GM12873 (cell line): Measurements from ENCODE around the gene WNT5A.

Experiments
- TF ChIP-seq, protein P1 (sequence below): IDR thresholded peaks from 2 replicates; pipeline ENCODE4 v1.5.1; 2012; ENCODE audit warnings: low read depth, mild to moderate bottlenecking, moderate library complexity, low read length, control low read depth; ENCODE audit not compliant: insufficient read depth; ENCODE audit errors: missing control alignments

The WNT5A gene

DNA sequence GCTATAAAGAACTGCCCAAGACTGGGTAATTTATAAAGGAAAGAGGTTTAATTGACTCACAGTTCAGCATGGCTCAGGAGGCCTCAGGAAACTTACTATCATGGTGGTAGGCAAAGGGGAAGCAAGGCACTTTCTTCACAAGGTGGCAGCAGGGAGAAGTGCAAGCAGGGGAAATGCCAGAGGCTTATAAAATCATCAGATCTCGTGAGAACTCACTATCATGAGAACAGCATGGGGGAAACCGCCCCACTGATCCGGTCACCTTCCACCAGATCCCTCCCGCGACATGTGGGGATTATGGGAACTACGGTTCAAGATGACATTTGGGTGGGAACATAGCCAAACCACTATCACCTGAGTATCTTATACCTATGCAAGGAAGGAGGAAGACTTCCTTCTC is 18.0 kb upstream of the WNT5A start:
- TF ChIP-seq, protein P1, sequence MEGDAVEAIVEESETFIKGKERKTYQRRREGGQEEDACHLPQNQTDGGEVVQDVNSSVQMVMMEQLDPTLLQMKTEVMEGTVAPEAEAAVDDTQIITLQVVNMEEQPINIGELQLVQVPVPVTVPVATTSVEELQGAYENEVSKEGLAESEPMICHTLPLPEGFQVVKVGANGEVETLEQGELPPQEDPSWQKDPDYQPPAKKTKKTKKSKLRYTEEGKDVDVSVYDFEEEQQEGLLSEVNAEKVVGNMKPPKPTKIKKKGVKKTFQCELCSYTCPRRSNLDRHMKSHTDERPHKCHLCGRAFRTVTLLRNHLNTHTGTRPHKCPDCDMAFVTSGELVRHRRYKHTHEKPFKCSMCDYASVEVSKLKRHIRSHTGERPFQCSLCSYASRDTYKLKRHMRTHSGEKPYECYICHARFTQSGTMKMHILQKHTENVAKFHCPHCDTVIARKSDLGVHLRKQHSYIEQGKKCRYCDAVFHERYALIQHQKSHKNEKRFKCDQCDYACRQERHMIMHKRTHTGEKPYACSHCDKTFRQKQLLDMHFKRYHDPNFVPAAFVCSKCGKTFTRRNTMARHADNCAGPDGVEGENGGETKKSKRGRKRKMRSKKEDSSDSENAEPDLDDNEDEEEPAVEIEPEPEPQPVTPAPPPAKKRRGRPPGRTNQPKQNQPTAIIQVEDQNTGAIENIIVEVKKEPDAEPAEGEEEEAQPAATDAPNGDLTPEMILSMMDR = peak; percentile 36

DNA sequence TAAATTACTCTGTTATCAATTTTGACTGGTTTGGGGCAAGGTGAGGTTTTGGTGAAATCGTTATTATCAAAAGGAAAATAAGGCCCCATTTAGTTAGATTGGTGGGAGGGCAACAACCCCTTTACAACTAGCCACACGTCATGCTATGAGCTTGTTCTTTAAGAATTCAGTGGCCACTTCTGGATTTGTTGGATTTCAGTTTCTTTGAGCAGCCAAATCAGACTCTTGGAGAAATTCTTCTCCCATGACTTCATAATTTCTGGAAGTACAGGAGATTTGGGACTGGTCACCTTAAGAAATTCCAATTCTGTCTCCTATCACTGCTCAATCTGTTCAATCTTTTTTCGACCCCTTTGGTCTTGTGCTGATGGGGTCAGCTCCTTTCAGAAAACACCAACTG is 14.8 kb upstream of the WNT5A start:
- TF ChIP-seq, protein P1 = no peak

DNA sequence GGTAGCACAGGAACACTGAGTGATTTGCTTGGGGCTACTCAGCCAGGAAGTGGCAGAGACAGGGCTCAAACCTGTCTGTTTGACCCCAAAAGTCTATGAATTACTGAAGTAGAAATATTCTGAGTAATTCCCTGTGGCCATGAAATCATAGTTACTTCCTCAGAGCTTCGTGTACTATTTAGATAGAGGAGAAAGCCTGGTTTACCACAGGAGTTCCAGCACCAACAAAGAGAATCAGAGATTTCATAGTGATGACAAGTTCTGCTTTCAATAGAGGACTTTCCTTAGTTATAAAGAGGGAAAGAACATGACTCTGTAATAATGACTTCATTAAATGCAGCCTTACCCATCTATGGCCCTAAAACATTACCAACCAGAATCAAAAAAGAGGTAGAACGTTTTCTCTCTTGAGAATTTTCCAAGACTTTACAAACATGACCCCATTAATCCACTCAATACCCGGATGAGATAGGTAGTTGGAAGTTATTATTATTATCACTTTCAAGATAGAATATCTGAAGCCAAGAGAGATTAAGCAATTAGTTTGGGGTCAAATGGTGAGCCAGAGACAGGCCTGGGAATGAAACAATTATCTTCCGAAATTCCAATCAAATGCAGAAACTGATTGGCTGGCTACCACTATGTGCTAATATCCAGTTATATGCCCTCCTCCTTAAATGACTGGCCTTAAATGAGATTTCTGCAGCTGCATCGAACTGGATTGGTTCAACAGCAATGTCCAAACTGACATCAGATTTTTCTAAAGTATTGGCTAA is 13.6 kb upstream of the WNT5A start:
- TF ChIP-seq, protein P1 = no peak

DNA sequence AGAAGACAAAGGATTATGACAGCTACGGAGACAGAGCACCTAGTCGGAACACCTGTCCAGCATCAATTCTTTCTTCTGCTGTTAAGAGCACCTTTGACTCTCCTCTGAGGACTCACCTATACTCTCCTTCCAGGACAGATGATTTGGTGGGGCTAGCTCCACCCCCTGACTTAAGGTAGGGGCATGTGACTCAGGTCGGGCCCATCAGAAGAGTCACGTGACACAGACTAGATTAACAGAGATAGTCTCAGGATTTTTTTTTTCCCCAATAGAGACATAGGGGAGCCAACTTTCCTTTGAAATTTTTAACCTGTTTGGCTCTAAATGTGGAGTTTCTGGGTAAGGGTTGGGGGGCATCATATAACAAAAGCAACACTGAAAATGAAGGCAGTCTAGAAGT is 11.4 kb upstream of the WNT5A start:
- TF ChIP-seq, protein P1 = no peak

DNA sequence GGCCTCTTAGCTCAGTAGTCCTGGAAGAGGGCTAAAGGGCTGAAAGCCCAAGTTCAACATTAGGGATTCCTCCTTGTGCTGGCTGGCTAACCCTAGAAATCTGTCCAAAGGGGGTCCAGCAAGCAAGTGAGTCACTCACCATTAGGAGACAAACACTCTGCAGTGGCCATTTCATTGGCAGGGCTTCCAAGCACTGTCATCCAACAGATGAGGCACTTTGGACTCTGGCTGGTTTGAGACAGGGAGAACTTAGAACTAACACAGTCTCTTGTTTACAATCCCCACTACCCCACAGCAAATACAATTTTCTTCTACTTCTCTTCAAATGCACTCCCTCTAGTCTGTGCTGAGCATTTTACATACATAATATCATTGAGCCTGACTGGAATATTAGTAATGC is 10.1 kb upstream of the WNT5A start:
- TF ChIP-seq, protein P1 = no peak

DNA sequence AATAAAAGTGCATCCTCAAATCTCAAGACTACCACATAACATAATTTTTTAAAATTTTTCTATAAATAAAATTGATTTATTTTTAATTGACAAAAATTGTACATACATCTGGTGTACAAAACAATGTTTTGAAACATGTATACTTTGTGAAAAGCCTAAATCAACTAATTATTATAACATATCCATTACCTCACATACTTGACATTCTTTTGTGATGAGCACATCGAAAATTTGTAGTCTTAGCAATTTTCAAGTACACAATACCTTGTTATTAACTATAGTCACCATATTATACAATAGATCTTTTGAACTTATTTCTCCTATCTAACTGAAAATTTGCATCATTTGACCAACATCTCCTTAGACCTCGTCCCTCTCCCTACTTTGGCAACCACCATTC is 7.9 kb upstream of the WNT5A start:
- TF ChIP-seq, protein P1 = no peak

DNA sequence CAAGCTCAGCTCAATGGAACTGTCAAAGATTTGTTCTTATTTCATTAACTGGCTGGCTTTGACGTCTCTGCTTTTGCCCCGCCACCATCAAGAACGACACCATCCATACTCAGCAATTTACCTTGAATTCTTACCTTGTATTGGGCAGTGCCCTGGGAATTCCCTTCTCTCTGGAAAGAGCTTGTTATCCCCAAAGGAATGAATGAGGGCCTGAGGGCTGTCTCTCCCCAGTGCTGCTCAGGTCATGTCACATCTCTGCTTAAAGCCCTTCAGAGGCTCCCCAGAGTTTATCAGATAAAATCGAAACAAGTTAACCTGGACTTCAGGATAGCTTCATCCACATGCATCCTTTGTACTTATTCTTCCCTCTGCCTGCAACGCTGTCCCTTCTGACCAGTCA is 5.9 kb upstream of the WNT5A start:
- TF ChIP-seq, protein P1 = no peak
